Activated gamma-delta T cell treated with Interleukin-2 at 50 U/mL for 16 hours (primary cell): Measurements from ENCODE around the gene GUCY2F.

ENCODE experiments used
- DNase-seq: peaks from one replicate; pipeline ENCODE4 v3.0.0-alpha.2; 2020

Gene GUCY2F

GRCh38 chrX:109327251-109327650 lies 154.6 kb downstream of the GUCY2F start:
- no peak for DNase-seq
